Gastrocnemius medialis (tissue), 4 donors: ENCODE measurements around the gene SELL.

ENCODE experiments used
- CTCF ChIP-seq, 5 experiments: fragments of 450-650 bp in 3 of 5; fragments of 200-600 bp in 2 of 5; sonication (generic) in 2 of 5; IDR thresholded peaks in 4 of 5; conservative IDR thresholded peaks in 1 of 5; 1 replicate in 4 of 5; 2 replicates in 1 of 5; pipeline ENCODE4 v1.5.1; 2016 to 2019; ENCODE audit warnings: antibody characterized with exemption in 5 of 5, mild to moderate bottlenecking in 3 of 5, moderate library complexity in 3 of 5
- POLR2A ChIP-seq, 2 donors: fragments of 450-650 bp; IDR thresholded peaks; one replicate each; pipeline ENCODE4 v1.6.1; 2017; ENCODE audit warnings: antibody characterized with exemption in 2 of 2, mild to moderate bottlenecking in 2 of 2, moderate library complexity in 2 of 2

DNA sequence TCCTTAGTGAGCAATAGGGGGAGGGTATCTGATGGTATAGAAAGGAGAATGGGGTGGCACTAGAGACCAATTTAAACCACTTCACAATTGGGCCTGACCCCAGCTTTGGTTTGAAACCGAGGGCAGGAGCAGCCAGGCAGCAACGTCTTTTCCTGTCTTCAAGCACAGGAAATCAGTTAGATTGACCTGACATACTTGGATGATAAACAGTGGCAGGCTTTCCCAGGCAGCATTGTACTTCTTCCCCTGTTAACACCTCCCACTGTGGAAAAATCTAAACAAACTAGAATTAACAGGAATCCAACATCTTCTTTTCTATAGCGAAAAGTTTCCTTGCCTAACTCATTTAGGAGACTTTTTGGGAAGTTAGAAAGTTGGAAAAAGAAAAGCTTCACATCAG lies 40.6 kb downstream of the SELL start:
- no peak for TF ChIP-seq CTCF (IDR thresholded peaks at IDR 0.05 in 4 of 5, conservative IDR thresholded peaks at IDR 0.05 in 1 of 5)
- no peak for TF ChIP-seq POLR2A (IDR thresholded peaks at IDR 0.05)
